H1 (cell line): ENCODE results near the gene DNAJB7. TPM values are rescaled to one million over a fixed set of nuclear protein-coding genes. Genes with fewer than 3 reads are reported as not detected.

Experiments used
- CTCF ChIA-PET: fragments of 300-600 bp; sonication (Branson Sonifier 250); formaldehyde crosslinking; loops from one replicate; lab custom pipeline; 2021; ENCODE audit not compliant: partially characterized antibody; lab: Charles Lee
- POLR2A ChIA-PET: fragments of 300-600 bp; sonication (Branson Sonifier 250); formaldehyde crosslinking; loops from one replicate; lab custom pipeline; 2021; ENCODE audit warnings: inconsistent platforms; ENCODE audit not compliant: partially characterized antibody; lab: Charles Lee
- DNase-seq, 2 experiments: peaks; one replicate each; pipeline versions ENCODE4 v3.0.0 to v3.0.0-alpha.2; 2010 to 2022; ENCODE audit warnings: low spot score in 2 of 2, low read depth in 1 of 2, mixed read lengths in 1 of 2
- FAIRE-seq: peaks from 2 replicates; lab custom pipeline; 2011; peaks lifted over from hg19 to GRCh38; lab: Jason Lieb, UNC
- H2AFZ ChIP-seq: 2 replicates; pipeline ENCODE4 v1.8.1; 2012; ENCODE audit warnings: low read length, inconsistent platforms
- H2AK5ac ChIP-seq: 2 replicates; pipeline ENCODE4 v1.6.1; 2013; ENCODE audit warnings: low read depth, low read length
- H2BK120ac ChIP-seq: replicated peaks from 2 replicates; pipeline ENCODE3; 2013; ENCODE audit warnings: low read depth, low read length, inconsistent platforms
- H2BK12ac ChIP-seq: 2 replicates; pipeline ENCODE4 v1.6.1; 2013; ENCODE audit warnings: low read depth, low read length
- H2BK15ac ChIP-seq: 2 replicates; pipeline ENCODE4 v1.6.1; 2013; ENCODE audit warnings: low read length
- H2BK20ac ChIP-seq: 2 replicates; pipeline ENCODE4 v1.6.1; 2013; ENCODE audit warnings: low read length
- H2BK5ac ChIP-seq: 2 replicates; pipeline ENCODE4 v1.6.1; 2013; ENCODE audit warnings: low read depth, low read length
- H3K14ac ChIP-seq: 2 replicates; pipeline ENCODE4 v1.6.1; 2013; ENCODE audit warnings: inconsistent platforms; ENCODE audit not compliant: insufficient read length
- H3K18ac ChIP-seq: 2 replicates; pipeline ENCODE4 v1.6.1; 2013; ENCODE audit warnings: low read length; ENCODE audit errors: extremely low read depth
- H3K23ac ChIP-seq: 2 replicates; pipeline ENCODE4 v1.6.1; 2013; ENCODE audit warnings: inconsistent platforms; ENCODE audit not compliant: insufficient read length
- H3K23me2 ChIP-seq: 2 replicates; pipeline ENCODE4 v1.6.1; 2013; ENCODE audit warnings: low read depth, low read length
- H3K27ac ChIP-seq: 2 replicates; pipeline ENCODE4 v1.6.1; 2011; ENCODE audit warnings: low read depth, low read length, inconsistent platforms
- H3K27me3 ChIP-seq, 4 experiments: replicated peaks in 1 of 4; 1 replicate in 1 of 4; 2 replicates in 3 of 4; pipeline versions ENCODE4 v1.6.1 to v1.8.1; 2011 to 2013; ENCODE audit warnings: low read length in 3 of 4, mild to moderate bottlenecking in 3 of 4, inconsistent platforms in 2 of 4, mixed read lengths in 2 of 4, moderate library complexity in 1 of 4; ENCODE audit not compliant: control insufficient read depth in 3 of 4, insufficient read depth in 3 of 4; ENCODE audit errors: extremely low read depth in 1 of 4
- H3K36me3 ChIP-seq, 4 experiments: 2 replicates each; pipeline versions ENCODE4 v1.6.1 to v1.8.1; 2011 to 2013; ENCODE audit warnings: mild to moderate bottlenecking in 4 of 4, low read length in 3 of 4, moderate library complexity in 2 of 4, control low read depth in 1 of 4, inconsistent platforms in 1 of 4; ENCODE audit not compliant: insufficient read depth in 4 of 4, control insufficient read depth in 2 of 4
- H3K4ac ChIP-seq: replicated peaks from 2 replicates; pipeline ENCODE3; 2013; ENCODE audit warnings: low read length, low read depth, mixed read lengths, inconsistent platforms; ENCODE audit not compliant: insufficient read length
- H3K4me1 ChIP-seq, 4 experiments: replicated peaks in 1 of 4; 1 replicate in 1 of 4; 2 replicates in 3 of 4; pipeline versions ENCODE4 v1.6.1 to v1.8.1; 2011 to 2013; ENCODE audit warnings: low read length in 3 of 4, inconsistent platforms in 2 of 4, mixed read lengths in 1 of 4; ENCODE audit not compliant: insufficient read depth in 4 of 4, control insufficient read depth in 3 of 4
- H3K4me2 ChIP-seq, 2 experiments: 2 replicates each; pipeline versions ENCODE4 v1.6.1 to v1.8.1; 2011 to 2013; ENCODE audit warnings: low read depth in 2 of 2, low read length in 2 of 2, control low read depth in 1 of 2, inconsistent platforms in 1 of 2, mild to moderate bottlenecking in 1 of 2; ENCODE audit not compliant: insufficient read depth in 1 of 2
- H3K4me3 ChIP-seq, 4 experiments: fragments of 200-600, 300-600 bp in 1 of 4; sonication (generic), shearing (Covaris generic), sonication (Bioruptor Twin) in 1 of 4; 2 replicates each; pipeline versions ENCODE4 v1.5.1 to v1.8.1; 2011 to 2016; ENCODE audit warnings: low read length in 4 of 4, low read depth in 3 of 4, control low read depth in 2 of 4, inconsistent platforms in 2 of 4, mild to moderate bottlenecking in 2 of 4, mixed read lengths in 1 of 4, moderate library complexity in 1 of 4; ENCODE audit not compliant: insufficient read depth in 2 of 4; ENCODE audit errors: extremely low read depth in 1 of 4
- H3K56ac ChIP-seq: replicated peaks from 2 replicates; pipeline ENCODE3; 2013; ENCODE audit warnings: low read depth, mild to moderate bottlenecking, mixed read lengths, low read length, inconsistent platforms; ENCODE audit not compliant: insufficient read length
- H3K79me1 ChIP-seq: 2 replicates; pipeline ENCODE4 v1.6.1; 2013; ENCODE audit warnings: low read depth, low read length, control low read depth
- H3K79me2 ChIP-seq, 2 experiments: 2 replicates each; pipeline versions ENCODE4 v1.6.1 to v1.8.1; 2012 to 2013; ENCODE audit warnings: low read length in 2 of 2, mild to moderate bottlenecking in 2 of 2, inconsistent platforms in 1 of 2; ENCODE audit not compliant: insufficient read depth in 2 of 2, control insufficient read depth in 1 of 2
- H3K9ac ChIP-seq, 4 experiments: replicated peaks in 1 of 4; 1 replicate in 1 of 4; 2 replicates in 3 of 4; pipeline versions ENCODE4 v1.6.1 to v1.8.1; 2011 to 2013; ENCODE audit warnings: low read depth in 3 of 4, low read length in 3 of 4, control low read depth in 2 of 4, mild to moderate bottlenecking in 2 of 4, moderate library complexity in 2 of 4, inconsistent platforms in 1 of 4; ENCODE audit errors: extremely low read depth in 1 of 4
- H3K9me3 ChIP-seq, 2 experiments: 2 replicates each; pipeline versions ENCODE4 v1.6.1 to v1.8.1; 2012 to 2013; ENCODE audit warnings: mild to moderate bottlenecking in 2 of 2, moderate library complexity in 2 of 2, control low read depth in 1 of 2, inconsistent platforms in 1 of 2, low read depth in 1 of 2, low read length in 1 of 2, mixed read lengths in 1 of 2; ENCODE audit not compliant: insufficient read depth in 2 of 2
- H4K20me1 ChIP-seq, 2 experiments: replicated peaks in 1 of 2; 2 replicates each; pipeline versions ENCODE3 to v1.8.1; 2011 to 2013; ENCODE audit warnings: inconsistent platforms in 2 of 2, low read length in 2 of 2, mild to moderate bottlenecking in 1 of 2; ENCODE audit not compliant: insufficient read depth in 2 of 2, control insufficient read depth in 1 of 2
- H4K5ac ChIP-seq: 2 replicates; pipeline ENCODE4 v1.6.1; 2013; ENCODE audit warnings: low read length, low read depth, mixed read lengths, inconsistent platforms; ENCODE audit not compliant: insufficient read length
- H4K8ac ChIP-seq: 2 replicates; pipeline ENCODE4 v1.8.0; 2013; ENCODE audit warnings: mild to moderate bottlenecking, moderate library complexity, low read length, inconsistent platforms; ENCODE audit not compliant: insufficient read depth; ENCODE audit errors: extremely low read depth
- H4K91ac ChIP-seq: replicated peaks from 2 replicates; pipeline ENCODE3; 2013; ENCODE audit warnings: low read length, mixed read lengths, inconsistent platforms; ENCODE audit not compliant: insufficient read length
- BCL11A ChIP-seq, 2 experiments: IDR thresholded peaks; one replicate each; pipeline ENCODE4 v1.6.1; 2011; ENCODE audit warnings: low read depth in 2 of 2, low read length in 2 of 2, mild to moderate bottlenecking in 2 of 2
- JUN ChIP-seq: IDR thresholded peaks from 2 replicates; pipeline ENCODE4 v1.6.1; 2011; ENCODE audit warnings: low read depth, mild to moderate bottlenecking, improper control_type of control experiment, low read length
- KDM1A ChIP-seq: fragments of 200-600, 300-600 bp; sonication (generic); IDR thresholded peaks from 2 replicates; pipeline ENCODE4 v1.7.1; 2016; ENCODE audit warnings: mild to moderate bottlenecking, low read length, borderline replicate concordance
- PHF8 ChIP-seq: fragments of 200-600 bp; sonication (generic); conservative IDR thresholded peaks from 2 replicates; pipeline ENCODE4 v1.7.1; 2012; ENCODE audit warnings: low read depth, mild to moderate bottlenecking, inconsistent platforms, low read length, moderate library complexity
- SAP30 ChIP-seq: fragments of 300-600 bp; sonication (generic); IDR thresholded peaks from 2 replicates; pipeline ENCODE4 v1.7.1; 2012; ENCODE audit warnings: low read length, moderate library complexity, mild to moderate bottlenecking, inconsistent platforms; ENCODE audit not compliant: insufficient read depth, insufficient replicate concordance
- WGBS, 2 experiments: shearing (Covaris generic) in 1 of 2; methylation state at CpG; one replicate each; pipeline versions ENCODE4 v1.1.6 to v1.1.7; 2013 to 2015; ENCODE audit warnings: low lambda C conversion rate in 2 of 2, mixed read lengths in 2 of 2, inconsistent platforms in 1 of 2, low coverage in 1 of 2, missing lambda C conversion rate in 1 of 2; ENCODE audit not compliant: insufficient replicate concordance in 2 of 2, insufficient coverage in 1 of 2, insufficient read length in 1 of 2; ENCODE audit errors: extremely low coverage in 1 of 2, missing lambda C conversion rate in 1 of 2; 5-methylcytosine and 5-hydroxymethylcytosine counted together
- polyA plus RNA-seq, 7 experiments: library from polyadenylated mRNA; depleted of rRNA in 3 of 7; stranded (reverse) in 5 of 7; unstranded in 2 of 7; fragments of >200 nt in 5 of 7; fragments of 200-250 nt in 2 of 7; gene quantifications; 1 replicate in 5 of 7; 2 replicates in 1 of 7; 4 replicates in 1 of 7; pipeline versions ENCODE4 v1.2.1 to v1.2.3, GENCODE V29; 2011 to 2013; ENCODE audit warnings: missing spikeins in 2 of 7, mixed read lengths in 2 of 7
- total RNA-seq: library from RNA; stranded (reverse); fragmentation: NEBNext Ultra II Directional; extraction: Animal tissue kit (Norgen Biotek cat#: 25700); gene quantifications from 2 replicates; pipeline ENCODE4 v1.2.1, GENCODE V29; 2021

Gene DNAJB7
- total and polyA plus RNA-seq, 2 of the 8 experiments (the other 6 are each of a cell fraction or from before 2014, with no cell fraction given): not detected

- CTCF ChIA-PET: interaction anchor here (1.5 kb wide), 1 partner anchor 22 kb away, joined by 5 read pairs; the partner anchor contains the start of gene XPNPEP3
- H2BK20ac ChIP-seq: no peak overlapping the region
- WGBS, 2 experiments: 95% methylated on average over 2 of the region's 2 CpGs; no CpG with 5 or more reads in 1 of the 2 experiments
- no peak overlapping the region for H3K56ac ChIP-seq
- H3K4ac ChIP-seq: no peak overlapping the region
- H3K9ac ChIP-seq: no peak overlapping the region
- no peak overlapping the region for H4K8ac ChIP-seq
- no peak overlapping the region for H3K14ac ChIP-seq
- TF ChIP-seq BCL11A (IDR thresholded peaks at IDR 0.05; ENCODE audit: low read depth in 2 of 2, low read length in 2 of 2) (no peak), SAP30 (no peak), JUN (no peak), KDM1A (no peak), PHF8 (no peak)
- no peaks in the 10 kb centered on the region for H3K27me3 ChIP-seq
- H3K4me1 ChIP-seq: no peaks in the 10 kb centered on the region
- H3K36me3 ChIP-seq: peaks cover 0 to 20% (median 8%) of the 10 kb centered on the region in 4 experiments; a peak in 5 of 8 replicates
- no peaks in the 10 kb centered on the region for H4K20me1 ChIP-seq
- H3K79me1 ChIP-seq: no peaks in the 10 kb centered on the region
- no peak overlapping the region for H2BK5ac ChIP-seq
- H3K23me2 ChIP-seq: no peaks in the 10 kb centered on the region
- no peaks in the 10 kb centered on the region for H3K9me3 ChIP-seq
- no peak for FAIRE-seq
- H2AK5ac ChIP-seq: no peak overlapping the region
- POLR2A ChIA-PET: interaction anchor here (0.6 to 1.2 kb wide), 2 partner anchors 12 to 324 kb away, joined by 3 to 4 read pairs; no protein-coding TSS in a partner anchor
- H3K23ac ChIP-seq: no peak overlapping the region
- H4K91ac ChIP-seq: no peak overlapping the region
- H2BK15ac ChIP-seq: no peak overlapping the region
- no peak overlapping the region for H2BK12ac ChIP-seq
- no peak overlapping the region for H4K5ac ChIP-seq
- no peak overlapping the region for H3K18ac ChIP-seq
- no peak overlapping the region for H3K4me2 ChIP-seq
- H3K27ac ChIP-seq: no peak overlapping the region
- no peak overlapping the region for H3K4me3 ChIP-seq
- H3K79me2 ChIP-seq: no peaks in the 10 kb centered on the region
- H2AFZ ChIP-seq: no peak overlapping the region
- no peak for DNase-seq
- H2BK120ac ChIP-seq: no peak overlapping the region
Observed at GRCh38 chr22:40878922-40879321, 17.0 kb upstream of the DNAJB7 start.
